NCI-H446 (cell line): ENCODE measurements around the gene CACNA2D3.
A peak's percentile ranks its signal among the peaks of the same experiment; 100 is the strongest.

Experiments
- DNase-seq, 2 experiments: peaks; one replicate each; lab custom pipeline; 2025; lab: John Stamatoyannopoulos, UW

The CACNA2D3 gene

DNA sequence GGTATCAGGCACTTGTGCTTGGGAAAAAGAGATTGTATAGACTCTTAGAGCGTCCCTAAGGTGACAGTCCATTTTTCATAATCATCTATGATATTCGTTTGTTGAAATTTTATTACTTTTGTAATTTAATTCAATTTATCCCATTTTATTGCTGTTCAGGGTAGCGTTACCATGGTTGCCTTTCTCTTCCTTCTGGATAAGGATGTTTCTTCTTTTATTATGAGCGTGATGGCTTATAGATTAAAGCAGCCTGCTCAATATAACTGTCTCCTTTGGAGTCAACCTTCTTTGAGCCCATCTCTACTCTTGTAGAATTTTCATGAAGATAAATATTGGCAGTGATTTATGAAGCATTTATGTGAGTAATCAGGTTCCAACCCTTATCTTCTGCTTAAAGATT is 623.5 kb downstream of the CACNA2D3 start:
- no peak for DNase-seq

DNA sequence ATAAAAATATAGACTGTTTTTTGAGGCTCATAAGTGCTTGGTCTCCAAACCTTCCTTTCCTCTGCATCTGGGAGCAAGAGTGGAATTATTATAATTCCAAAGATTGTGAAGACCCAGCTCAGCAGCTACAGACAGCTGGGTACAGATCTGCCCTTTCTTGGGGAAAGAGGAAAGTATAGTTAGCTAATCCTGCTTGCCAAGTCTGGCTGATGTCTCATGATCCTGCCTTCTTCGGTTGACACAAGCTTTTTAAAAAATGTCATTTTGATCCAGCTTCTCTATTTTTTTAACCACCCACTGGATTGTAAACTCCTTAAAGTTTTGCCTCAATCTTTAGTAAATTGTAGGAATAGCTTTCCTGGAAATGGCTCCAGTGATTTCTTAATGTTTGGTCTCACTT is 624.4 kb downstream of the CACNA2D3 start:
- DNase-seq, result no peak

DNA sequence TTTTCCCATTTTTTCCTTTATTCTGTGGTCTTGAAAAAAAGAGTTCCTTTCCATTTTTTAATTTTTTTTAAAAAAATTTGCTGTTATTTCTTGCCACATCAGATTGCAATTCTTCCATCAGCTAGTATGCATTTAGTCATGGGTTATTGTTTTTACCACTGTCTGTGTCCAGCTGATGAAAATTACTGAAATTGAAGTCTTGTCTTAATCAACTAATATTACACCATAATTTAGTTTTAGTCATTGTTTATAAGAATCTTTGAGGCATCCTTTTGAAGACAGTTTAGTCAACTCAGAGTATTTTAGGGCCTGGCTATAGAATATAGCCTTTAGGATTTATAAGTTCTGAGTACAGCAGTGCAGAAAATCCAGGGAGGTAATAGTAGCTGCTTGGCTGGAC is 633.4 kb downstream of the CACNA2D3 start:
- DNase-seq, result no peak

DNA sequence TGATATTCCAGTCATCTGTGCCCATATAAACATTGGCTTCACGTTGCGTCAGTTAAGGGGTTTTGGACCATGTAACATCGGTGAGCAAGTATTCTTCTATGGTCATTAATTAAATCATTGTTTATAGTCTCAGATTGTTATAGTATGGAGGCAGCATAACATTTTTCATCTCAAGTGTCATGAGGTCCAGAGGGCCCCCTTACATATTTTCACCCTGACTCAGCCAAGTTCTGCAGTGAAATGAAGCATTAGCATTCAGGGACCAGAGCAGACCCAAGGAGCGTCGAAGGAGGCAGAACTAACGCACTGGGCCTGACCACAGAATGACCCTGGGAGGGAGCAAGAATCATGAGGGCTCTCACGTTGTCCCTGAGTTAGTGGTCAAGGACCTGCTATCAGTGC is 634.0 kb downstream of the CACNA2D3 start:
- no peak for DNase-seq

DNA sequence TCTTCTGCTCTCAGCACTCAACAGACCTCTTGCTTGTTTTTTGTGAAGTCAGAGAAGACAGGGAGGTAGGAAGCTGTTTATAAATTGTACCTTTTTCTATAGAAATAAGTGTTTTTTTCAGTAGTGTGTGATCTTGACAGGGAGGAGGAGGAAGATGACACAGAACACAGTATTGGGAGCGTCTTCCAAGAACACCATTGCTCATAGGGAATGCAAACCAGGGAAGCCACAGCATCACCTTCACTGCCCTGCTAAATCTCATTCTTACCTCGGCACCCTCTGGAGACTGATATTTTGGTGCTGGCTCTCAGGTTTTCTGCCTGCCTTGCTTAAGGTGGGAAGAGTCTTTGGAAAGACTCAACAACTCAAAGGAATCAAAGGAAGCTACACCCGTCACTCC is 636.1 kb downstream of the CACNA2D3 start:
- DNase-seq, result no peak

DNA sequence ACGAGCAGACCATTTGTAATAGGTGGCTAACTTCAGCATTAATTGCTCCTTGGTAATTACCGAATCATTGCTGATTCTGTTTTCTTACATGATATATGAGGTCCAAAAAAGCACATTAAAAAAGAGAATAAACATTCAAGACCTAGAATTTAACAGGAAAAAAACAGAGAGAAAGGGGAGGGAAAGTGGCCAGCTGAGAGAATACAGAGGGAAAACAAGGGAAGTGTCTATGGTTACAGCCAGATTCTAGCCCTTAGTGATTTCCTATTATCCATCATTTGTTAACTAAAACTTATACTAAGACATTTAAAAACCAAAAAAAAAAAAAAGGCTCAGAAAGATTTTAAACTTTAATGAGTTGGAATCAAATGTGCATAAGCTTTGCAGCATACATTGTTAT is 636.8 kb downstream of the CACNA2D3 start:
- DNase-seq, result no peak

DNA sequence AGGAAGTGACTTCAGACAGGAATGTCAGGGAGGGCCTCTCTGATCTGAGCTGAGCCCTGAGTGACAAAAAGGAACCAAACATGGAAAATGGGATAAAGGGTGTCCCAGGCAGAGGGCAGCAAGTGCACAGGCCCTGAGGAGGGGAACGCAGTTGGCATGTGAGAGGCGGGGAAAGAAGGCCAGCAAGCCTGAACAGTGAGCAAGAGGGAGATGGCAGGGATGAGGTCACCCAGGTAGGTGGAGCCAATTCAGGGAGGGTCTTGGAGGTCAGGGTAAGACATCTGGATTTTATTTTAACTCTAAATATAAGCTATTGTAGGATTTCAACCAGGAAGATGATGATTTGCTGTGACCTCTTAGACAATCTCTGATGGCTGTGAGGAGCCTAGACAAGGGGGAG is 637.8 kb downstream of the CACNA2D3 start:
- DNase-seq, result no peak

DNA sequence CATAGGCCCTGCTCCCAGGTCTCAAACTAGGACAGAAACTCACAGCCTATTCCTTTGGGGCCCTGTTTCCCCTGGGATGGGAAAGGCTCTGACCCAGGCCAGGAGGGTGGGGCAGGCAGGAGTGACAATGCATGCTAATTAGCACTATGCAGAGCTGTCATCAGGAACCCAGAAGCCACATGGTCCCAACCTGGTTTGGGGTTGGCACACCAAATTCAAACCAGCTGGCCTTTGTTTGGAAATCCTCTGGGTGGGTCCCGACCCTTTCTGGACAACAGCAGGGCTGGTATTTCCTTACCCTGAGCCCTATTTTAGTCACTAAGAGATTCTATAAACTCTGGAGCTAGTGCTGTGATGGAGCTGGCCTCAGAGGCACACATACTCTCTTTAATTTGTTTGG is 639.3 kb downstream of the CACNA2D3 start:
- no peak for DNase-seq

DNA sequence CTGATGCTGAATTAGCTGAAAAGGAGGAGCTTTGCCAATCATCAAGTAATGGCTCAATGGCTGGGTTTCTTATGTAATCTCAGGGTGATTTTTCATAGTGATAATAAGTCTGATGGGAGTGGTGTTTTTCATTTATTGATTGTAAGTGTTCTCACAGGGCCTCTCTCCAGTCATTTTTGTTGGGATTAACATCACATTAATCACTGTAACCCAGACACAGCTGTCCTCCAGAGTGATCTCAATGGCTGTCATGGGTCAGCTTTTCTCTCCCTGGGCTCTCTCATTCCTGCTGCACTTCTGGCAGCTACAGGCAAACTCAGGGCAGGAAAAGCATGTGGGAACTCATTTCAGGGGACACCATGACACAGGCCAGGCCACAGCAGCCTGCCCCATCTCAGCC is 642.6 kb downstream of the CACNA2D3 start:
- no peak for DNase-seq

DNA sequence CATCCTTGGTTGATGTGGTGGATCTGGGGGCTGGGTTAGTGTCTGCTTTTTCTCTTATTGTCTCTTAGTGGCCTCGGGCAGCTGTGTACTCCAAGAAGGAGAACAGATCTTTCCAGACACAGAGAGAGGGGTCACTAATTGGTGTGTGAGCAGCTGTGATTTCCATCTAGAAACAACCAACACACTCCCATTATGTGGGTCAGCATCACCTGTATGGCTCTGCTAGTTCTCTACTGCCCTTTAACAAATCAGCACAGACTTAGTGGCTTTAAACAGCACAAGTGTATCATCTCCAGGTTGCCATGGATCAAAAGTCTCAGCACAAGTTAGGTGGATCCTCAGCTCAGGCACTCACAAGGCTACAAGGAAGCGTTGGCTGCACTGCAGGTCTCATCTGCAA is 648.7 kb downstream of the CACNA2D3 start:
- DNase-seq, result no peak

DNA sequence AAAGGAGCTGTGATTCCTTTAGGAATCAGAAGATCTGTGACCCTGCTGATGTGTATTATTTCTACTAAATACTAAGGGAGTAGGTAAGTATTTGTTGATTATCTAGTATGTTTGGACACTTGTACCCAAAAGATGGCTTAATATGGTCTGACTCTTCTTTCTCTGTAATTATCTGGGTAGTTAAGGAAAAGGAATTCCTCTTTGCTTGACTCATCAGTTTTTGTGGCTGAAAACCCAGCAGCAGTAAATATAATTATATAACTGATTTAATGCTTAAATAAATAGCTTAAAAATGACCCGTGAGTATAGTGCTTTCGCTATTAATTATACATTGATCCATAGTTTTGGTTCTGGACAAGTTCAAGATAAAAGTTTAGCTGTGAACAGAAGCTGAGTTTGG is 649.7 kb downstream of the CACNA2D3 start:
- DNase-seq, result no peak

DNA sequence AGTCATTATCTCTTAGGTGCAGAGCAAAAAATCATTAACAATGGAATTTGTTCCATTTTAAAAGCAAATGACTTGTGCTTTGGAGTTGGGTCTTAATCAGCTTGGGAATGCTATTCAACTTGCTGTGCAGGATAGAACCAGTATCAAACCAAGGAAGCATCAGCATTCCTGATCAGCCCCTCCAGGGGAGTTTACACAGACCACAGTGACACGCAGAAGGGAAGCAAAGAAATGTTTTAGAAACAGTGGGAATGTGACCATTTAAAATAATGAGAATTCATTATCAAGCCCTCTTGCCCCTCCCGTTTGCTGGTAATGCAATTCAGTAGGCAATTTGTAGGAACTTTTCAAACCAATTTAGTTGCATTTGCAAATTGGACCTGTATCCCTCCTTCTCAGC is 650.4 kb downstream of the CACNA2D3 start:
- no peak for DNase-seq

DNA sequence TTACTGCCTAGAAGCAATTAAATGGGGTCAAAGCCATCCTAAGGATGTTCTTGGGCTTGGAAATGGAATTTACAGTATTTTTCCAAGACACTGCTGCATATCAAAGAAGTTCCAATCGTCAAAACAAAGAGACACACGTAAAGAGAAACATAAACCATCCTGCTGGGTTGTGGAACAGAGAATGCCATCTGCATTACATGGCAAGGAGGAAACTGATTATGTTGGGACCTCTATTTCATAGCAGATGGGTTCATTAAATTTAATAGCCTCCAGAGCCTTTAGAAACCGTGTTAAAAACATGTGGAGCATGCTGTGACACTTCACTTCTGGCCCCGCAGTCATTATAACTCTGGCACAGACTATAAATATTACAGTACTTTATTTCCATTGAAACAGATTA is 650.9 kb downstream of the CACNA2D3 start:
- peak in 1 of 2 experiments; percentile 0 for DNase-seq

DNA sequence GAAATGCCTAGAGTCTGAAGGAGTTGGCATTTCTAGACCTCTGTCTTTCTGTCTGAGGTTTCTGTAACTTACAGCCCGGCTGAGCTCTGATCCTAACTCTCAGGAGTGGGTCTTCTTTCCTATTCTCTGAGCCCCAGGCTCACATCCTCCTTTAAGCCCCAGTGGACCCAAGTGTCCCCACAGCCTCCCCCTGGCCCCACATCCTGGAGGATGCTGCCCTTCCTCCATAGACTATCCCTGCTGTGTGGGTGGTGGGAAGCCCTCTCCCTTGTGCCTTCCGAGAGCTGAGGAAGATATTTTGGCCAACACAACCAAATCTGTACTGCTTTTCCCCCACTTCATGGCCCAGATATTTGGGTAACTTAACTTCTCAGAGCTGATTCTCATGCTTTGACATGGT is 654.2 kb downstream of the CACNA2D3 start:
- DNase-seq, result no peak

DNA sequence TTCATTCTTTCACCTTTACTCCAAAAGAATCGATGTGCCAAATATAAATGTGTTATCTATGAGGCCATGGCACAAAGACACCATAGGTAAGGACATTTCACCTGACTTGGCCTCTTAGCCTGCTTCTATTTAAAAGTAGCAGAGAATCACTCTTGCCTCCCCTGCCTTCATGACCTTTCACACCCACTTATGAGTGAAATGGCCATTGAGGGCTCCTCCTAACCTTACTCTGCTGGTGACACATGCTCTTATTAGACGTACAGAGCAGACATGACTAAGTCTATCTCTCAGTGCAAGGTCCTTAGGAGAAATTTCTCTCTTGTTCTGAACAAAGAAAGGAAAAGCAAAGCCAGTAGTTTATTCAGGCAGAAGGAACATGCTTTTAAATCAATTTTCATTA is 654.8 kb downstream of the CACNA2D3 start:
- no peak for DNase-seq

DNA sequence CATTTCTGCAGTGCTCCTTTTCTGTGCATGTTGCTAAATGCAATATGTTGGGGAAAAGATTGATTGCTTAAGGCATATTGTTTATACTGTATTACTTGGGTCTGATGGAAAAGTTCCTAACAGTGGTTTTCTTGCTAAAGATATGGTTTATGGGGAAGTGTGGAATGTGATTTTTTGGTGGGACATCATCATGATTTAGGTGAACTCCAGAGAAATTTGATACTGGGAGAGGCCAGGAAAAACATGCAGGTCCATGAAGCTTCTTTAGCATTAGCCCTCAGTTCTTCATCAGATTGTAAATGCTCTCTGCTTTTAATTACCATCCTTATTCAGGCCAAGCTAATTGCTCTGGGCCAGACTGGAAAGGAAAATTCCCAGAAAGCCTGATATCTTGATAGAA is 658.0 kb downstream of the CACNA2D3 start:
- DNase-seq, result no peak

DNA sequence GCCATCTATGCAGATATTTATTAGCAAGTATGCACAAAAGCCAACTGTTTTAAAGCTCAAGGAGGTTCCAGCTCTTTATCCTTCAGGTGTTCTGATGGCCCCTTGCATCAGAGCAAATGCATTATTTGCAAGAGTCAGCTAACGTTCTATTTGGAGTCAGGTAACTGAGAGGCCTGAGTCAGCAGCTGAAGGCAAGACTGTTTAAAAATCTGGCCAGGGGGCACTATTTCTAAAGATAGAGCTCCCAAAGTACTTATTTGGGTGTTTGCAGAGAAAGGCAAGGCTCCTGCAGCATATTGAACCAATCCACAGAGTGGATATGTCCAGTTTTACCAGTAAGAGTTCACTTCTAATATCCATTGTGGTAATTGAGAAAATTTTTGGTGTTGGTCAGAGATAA is 659.4 kb downstream of the CACNA2D3 start:
- no peak for DNase-seq

DNA sequence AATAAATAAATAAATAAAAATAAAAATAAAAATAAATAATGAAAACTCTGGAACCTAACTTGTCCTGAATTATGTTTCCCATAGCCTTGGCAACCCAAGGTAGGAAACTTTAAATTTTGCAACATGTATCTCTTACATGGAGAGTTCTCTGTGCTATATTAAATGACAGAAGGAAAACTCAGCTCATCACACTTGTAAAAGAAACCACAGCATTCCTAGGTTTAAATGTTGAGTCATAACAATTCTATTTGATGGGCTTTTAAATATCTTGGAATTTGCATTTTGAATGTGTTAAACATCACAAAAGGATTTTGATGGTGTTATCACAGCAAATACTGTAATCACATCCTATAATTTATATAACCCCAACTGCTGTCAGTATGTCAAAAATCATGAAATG is 661.3 kb downstream of the CACNA2D3 start:
- no peak for DNase-seq

DNA sequence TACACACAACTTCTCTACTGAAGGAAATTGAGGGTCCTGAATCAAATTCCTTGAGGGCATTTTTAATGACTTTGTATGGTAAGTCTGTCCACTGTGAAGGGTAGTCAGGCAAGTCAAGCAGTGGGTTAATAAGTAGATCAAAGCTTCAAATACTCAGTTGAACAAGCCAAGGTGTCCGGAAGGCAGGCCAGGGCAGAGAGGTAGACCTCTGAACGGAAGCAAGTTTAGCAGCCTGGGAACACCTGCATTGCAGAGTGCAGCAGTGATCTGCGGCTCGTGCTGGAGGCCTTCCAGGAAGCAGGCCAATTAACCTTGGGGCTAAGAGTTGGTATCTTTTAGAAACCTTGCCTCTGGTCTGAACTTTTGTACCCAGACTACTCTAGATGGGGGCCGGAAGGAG is 661.7 kb downstream of the CACNA2D3 start:
- DNase-seq, result no peak

DNA sequence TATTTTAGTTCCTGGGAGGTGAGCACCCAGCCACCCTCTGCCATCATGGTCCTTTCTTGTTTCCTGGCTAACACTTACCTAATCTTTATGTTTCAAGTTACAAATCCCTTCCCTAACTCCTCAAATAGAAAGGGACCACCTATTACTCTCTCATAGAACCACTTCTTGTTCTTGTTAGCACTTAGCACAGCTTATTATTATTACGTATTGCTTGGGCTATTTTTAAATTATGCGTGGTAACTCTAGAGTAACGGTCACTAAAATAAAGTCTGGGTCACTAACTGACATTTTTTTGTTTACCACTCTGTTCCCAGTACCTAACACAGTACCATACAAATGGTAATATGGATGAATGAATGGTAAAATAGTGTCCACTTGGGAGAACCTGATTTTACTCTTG is 663.6 kb downstream of the CACNA2D3 start:
- DNase-seq, result no peak

DNA sequence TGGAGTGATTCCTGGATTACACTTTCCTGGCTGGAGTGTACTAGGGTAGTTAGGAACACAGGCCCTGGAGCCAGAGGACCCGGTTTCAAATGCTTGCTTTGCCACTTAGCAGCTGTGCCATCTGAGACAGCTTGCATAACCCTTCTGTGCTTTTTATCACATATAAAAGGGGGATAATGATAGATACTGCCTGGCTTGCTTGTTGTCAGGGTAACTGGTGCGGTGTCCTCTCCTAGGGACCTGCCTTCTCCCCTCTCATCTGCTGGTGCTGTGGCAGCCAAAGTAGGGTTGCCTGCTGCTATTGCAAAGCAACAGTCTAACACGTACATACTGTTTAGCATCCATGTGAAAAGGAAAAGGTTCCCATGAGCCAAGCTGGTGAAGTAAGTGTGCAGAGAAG is 667.7 kb downstream of the CACNA2D3 start:
- DNase-seq, result no peak

DNA sequence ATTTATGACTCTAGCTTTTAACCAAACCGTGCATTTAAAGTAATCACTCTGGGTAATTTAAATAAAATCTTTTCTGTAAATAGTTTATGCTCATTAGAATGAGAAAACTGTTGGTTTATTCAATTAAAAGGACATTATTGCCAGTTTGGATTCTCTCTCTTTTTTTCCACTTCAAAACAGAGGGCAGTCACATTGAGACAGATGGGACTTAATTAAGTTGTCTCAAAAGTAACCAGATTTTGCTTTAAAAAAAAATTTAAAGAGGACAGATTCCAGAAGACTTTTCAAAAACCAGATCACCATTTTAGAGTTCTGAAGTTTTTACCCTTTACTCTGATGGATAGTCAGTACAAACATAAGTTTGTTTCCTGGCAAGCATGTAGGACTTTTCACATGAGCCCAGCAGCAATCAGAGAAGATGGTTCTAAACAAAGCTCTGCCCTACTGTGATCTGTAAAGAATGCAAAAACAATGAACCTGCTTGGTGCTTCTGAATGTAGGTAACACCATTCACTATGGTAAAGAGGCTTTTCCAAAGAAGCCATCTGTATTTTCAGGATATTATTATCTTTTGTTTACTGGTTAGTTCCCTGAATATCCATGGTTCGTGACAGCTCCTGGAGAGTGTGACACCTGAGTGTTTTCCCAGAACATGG is 669.3 kb downstream of the CACNA2D3 start:
- DNase-seq, result no peak

DNA sequence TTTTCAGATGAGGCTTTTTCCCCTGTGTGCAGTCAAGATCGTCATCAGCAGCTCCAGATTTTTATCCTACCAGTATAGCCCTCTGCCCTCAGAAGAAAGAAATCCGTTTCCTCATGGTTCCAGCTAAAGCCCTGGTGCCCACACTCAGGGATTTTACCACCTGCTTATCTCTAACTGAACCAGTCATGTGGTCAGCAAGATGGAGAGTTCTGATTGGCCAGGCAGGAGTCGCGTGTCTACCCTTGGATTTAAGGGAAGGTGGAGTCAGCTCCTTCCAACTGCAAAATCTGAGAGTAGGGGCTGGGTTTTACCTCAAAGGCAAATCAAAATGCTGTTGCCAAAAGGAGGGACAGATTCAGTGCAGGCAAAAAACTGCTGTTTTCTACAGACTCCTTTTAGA is 670.2 kb downstream of the CACNA2D3 start:
- no peak for DNase-seq

DNA sequence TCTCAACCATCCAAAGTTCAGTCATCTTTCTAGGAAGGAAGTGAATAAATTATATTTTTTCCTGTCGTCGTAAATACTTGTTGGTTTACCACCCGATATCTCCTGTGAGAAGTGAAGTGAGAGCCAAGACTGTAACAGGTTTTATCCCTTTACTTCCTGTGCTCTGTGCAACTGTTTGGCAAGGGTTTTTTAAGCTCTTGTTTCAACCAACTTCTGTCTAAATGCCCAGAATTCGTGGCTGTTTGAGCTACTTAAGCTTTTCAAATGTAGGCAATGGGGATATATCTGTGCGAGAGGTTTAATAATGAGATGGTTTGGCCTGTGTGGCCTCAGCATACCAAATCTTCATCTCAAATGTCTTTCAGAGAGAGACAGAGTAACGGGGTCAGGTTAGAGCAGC is 670.8 kb downstream of the CACNA2D3 start:
- DNase-seq, result no peak

DNA sequence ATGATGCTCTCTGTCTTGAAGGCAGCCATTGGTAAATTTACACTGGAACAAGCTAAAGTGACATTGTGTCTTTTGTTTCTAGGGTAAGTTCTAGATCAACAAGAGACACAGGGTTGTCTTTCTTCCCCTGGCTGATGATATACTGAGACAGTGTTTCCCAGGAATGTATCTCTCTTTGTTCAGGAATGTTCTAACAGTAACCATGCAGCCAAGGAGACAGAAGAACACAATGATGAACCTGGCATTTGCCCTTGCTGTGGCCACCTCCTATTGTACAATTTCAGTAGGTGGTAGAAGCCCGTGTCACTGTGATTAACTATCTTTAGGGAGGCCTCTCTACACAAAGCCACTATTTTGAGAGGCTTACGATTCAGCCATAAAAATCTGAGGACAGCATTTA is 674.8 kb downstream of the CACNA2D3 start:
- no peak for DNase-seq
